Right lobe of liver (tissue), 4 donors: ENCODE measurements around the gene ADAM23.

Experiments
- CTCF ChIP-seq, 4 donors: fragments of 200-600 bp in 3 of 4; fragments of 450-650 bp in 1 of 4; IDR thresholded peaks; one replicate each; pipeline versions ENCODE4 v1.5.1 to v1.8.0; 2016 to 2022; ENCODE audit warnings: antibody characterized with exemption in 4 of 4, mild to moderate bottlenecking in 2 of 4
- POLR2A ChIP-seq: fragments of 450-650 bp; IDR thresholded peaks from one replicate; pipeline ENCODE4 v1.6.1; 2017; ENCODE audit warnings: antibody characterized with exemption, mild to moderate bottlenecking
- donor health status: DM: no; HTN: no; CAD: no.
- donor health status: DM: no; HTN: no; CAD: no.
- donor health status: DM: no; HTN: yes; CAD: no.

- no peak for TF ChIP-seq CTCF (IDR thresholded peaks at IDR 0.05)
- TF ChIP-seq POLR2A: no peak
Measured at GRCh38 chr2:206548383-206548782, 105.1 kb downstream of the ADAM23 start.
